NB4 (cell line): ENCODE results near the gene TMED10.

Experiments used
- POLR2A ChIP-seq: IDR thresholded peaks from 2 replicates; pipeline ENCODE4 v1.6.1; 2011; ENCODE audit warnings: mild to moderate bottlenecking; ENCODE audit not compliant: insufficient read length; ENCODE audit errors: extremely low read depth
- TF ChIP-seq, protein P1 (sequence below): IDR thresholded peaks from one replicate; pipeline ENCODE4 v1.5.1; 2012; ENCODE audit warnings: low read depth, low read length
- TF ChIP-seq, protein P2 (sequence below): IDR thresholded peaks from 2 replicates; pipeline ENCODE4 v1.6.1; 2011; ENCODE audit warnings: low read depth, low read length

DNA sequence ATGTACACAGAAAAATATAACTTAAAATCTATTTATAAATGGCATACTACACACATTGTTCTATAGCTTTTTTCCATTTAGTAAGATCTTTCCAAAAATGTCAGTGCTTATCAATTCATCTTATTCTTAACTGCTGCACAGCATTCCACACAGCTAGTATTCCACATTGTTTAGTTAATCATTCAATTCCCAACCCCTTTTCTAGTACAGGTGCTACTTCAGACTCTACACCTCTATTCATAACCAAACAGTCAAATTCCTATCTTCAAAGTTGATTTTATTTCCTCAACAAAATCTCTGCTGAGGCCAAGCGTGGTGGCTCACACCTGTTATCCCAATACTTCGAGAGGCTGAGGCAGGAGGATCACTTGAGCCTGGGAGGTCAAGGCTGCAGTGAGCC, 37.2 kb downstream of the TMED10 start:
- TF ChIP-seq, protein P1, sequence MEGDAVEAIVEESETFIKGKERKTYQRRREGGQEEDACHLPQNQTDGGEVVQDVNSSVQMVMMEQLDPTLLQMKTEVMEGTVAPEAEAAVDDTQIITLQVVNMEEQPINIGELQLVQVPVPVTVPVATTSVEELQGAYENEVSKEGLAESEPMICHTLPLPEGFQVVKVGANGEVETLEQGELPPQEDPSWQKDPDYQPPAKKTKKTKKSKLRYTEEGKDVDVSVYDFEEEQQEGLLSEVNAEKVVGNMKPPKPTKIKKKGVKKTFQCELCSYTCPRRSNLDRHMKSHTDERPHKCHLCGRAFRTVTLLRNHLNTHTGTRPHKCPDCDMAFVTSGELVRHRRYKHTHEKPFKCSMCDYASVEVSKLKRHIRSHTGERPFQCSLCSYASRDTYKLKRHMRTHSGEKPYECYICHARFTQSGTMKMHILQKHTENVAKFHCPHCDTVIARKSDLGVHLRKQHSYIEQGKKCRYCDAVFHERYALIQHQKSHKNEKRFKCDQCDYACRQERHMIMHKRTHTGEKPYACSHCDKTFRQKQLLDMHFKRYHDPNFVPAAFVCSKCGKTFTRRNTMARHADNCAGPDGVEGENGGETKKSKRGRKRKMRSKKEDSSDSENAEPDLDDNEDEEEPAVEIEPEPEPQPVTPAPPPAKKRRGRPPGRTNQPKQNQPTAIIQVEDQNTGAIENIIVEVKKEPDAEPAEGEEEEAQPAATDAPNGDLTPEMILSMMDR: no peak
- no peak for TF ChIP-seq POLR2A
- TF ChIP-seq, protein P2, sequence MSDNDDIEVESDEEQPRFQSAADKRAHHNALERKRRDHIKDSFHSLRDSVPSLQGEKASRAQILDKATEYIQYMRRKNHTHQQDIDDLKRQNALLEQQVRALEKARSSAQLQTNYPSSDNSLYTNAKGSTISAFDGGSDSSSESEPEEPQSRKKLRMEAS: no peak
